Smooth muscle cell of trachea (primary cell): Measurements from ENCODE around the gene ING2. TPM values are rescaled to one million over a fixed set of nuclear protein-coding genes. Genes with fewer than 3 reads are reported as not detected.

Experiments used
- total RNA-seq: library from RNA; depleted of rRNA; stranded (reverse); fragments of >200 nt; gene quantifications from 2 replicates; pipeline ENCODE4 v1.2.1, GENCODE V29; 2014

Gene ING2, protein sequence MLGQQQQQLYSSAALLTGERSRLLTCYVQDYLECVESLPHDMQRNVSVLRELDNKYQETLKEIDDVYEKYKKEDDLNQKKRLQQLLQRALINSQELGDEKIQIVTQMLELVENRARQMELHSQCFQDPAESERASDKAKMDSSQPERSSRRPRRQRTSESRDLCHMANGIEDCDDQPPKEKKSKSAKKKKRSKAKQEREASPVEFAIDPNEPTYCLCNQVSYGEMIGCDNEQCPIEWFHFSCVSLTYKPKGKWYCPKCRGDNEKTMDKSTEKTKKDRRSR
- 8.9 and 11.9 TPM in 2 replicates for total RNA-seq

DNA sequence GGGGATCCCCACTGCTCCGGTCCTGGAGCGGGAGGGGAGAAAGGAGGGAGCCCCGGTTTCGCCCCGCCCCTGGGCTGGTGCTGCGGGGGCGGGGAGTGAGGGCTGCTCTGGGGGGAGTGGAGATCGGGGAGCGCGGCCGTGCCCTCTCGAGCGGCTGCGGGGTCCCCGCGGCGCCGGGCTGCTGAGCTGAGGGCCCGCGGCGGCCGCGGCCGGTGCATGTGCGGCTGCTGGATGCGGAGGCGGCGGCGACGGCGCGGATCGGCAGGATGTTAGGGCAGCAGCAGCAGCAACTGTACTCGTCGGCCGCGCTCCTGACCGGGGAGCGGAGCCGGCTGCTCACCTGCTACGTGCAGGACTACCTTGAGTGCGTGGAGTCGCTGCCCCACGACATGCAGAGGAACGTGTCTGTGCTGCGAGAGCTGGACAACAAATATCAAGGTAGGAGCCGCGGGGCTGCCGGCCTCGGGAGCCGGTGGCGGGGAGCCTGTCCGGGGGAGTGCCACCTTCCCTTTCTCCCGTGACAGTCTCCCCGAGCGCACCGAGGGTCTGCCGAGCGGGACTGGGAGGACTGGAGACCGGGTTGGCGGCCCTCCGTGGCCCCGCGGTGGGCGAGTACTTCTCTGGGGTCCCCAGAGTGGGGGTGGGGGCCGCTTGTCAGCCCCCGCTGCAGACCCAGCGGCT lies at the start of gene ING2:
TSS of gene ING2 (plus strand) at position 129 of the 681 bp plus-strand sequence. CDS start at position 267, 138 bp downstream.

Other genes with a start within 250 kb of the ING2 start
- not detected in 2 replicates for gene CLDN22, start 184.8 kb upstream of the ING2 start, total RNA-seq
- not detected in 2 replicates for gene CLDN24, start 182.6 kb upstream of the ING2 start, total RNA-seq
- 14.1 and 14.9 TPM in 2 replicates for gene CDKN2AIP, start 60.4 kb upstream of the ING2 start, total RNA-seq
- 15.7 and 20.9 TPM in 2 replicates for gene RWDD4, start 154.1 kb downstream of the ING2 start, total RNA-seq
- gene TRAPPC11, start 154.2 kb downstream of the ING2 start, total RNA-seq, result 68.8 and 75.1 TPM in 2 replicates